GM12875 (cell line): ENCODE data around the gene PTPRN.
"Not testable (repeated sequence)": the region's sequence is repeated elsewhere in the genome, so short reads cannot be mapped to it uniquely, and the experiment has no call there.

Experiments
- H3K4me3 ChIP-seq: one replicate; pipeline ENCODE4 v1.5.1; 2011; ENCODE audit warnings: low read depth, low read length, control low read depth
- TF ChIP-seq, protein P1 (sequence below): IDR thresholded peaks from 2 replicates; pipeline ENCODE4 v1.5.1; 2011; ENCODE audit warnings: low read depth, mild to moderate bottlenecking, control low read depth, inconsistent platforms, low read length, moderate library complexity, borderline replicate concordance; ENCODE audit not compliant: insufficient read depth

Gene PTPRN

DNA sequence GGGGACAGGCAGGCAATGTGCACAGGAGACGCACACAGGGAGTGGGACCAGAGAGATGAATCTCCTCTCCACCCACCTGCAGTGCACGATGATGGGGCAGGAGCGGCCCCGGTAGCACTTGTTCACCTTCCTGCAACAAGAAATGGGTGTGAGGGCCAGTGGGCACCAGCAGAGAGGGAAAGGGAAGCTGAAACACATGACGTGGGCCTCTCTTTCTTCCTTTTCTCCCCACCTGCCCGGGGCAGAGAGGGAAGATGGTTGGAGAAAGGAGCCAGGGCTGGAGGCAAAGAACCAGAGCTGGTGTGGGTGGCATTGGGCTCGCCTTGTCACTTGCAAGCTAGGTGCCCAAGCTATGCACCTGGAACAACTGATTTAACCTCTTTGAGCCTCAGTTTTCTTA lies 17.8 kb downstream of the PTPRN start:
- TF ChIP-seq, protein P1, sequence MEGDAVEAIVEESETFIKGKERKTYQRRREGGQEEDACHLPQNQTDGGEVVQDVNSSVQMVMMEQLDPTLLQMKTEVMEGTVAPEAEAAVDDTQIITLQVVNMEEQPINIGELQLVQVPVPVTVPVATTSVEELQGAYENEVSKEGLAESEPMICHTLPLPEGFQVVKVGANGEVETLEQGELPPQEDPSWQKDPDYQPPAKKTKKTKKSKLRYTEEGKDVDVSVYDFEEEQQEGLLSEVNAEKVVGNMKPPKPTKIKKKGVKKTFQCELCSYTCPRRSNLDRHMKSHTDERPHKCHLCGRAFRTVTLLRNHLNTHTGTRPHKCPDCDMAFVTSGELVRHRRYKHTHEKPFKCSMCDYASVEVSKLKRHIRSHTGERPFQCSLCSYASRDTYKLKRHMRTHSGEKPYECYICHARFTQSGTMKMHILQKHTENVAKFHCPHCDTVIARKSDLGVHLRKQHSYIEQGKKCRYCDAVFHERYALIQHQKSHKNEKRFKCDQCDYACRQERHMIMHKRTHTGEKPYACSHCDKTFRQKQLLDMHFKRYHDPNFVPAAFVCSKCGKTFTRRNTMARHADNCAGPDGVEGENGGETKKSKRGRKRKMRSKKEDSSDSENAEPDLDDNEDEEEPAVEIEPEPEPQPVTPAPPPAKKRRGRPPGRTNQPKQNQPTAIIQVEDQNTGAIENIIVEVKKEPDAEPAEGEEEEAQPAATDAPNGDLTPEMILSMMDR: no peak
- no peak overlapping the region for H3K4me3 ChIP-seq

DNA sequence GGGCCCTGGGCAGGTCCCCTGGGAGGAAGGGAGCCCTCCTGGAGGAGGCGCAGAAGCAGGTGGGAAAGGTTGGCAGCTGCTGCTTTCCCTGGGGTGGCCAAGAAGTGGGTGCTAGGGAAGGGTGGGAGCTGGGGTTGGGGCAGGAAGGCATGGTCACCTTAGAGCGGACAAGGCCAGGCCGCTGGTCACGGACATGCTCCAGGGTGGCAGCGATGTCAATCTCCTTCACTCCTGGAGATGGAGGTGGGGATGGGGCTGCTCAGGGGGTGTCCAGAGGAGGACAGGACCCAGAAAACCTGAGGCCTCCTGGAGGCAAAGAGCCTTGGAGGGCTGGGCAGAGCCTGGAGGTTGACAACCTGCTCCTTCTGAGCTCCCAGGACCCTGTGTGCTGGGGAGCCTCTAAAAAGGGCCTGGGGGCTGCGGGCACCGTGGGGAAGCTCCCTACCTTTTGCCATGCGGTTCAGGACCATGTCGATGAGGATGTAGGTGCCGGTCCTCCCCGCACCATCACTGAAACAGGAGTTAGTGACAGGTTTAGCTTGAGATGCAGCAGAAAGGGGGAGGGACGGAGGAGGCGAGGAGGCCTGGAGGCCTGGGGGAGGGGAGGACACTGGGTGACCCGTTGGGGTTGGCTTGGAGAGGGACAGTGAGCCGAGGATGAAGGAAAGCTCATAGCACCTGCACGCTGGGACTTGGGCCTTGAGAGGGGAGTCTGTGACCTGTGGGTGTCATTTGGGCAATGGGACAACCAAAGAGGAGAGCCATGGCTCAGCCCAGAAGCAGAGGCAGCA lies 18.6 kb downstream of the PTPRN start:
- H3K4me3 ChIP-seq: no peak overlapping the region
- TF ChIP-seq, protein P1: no peak

DNA sequence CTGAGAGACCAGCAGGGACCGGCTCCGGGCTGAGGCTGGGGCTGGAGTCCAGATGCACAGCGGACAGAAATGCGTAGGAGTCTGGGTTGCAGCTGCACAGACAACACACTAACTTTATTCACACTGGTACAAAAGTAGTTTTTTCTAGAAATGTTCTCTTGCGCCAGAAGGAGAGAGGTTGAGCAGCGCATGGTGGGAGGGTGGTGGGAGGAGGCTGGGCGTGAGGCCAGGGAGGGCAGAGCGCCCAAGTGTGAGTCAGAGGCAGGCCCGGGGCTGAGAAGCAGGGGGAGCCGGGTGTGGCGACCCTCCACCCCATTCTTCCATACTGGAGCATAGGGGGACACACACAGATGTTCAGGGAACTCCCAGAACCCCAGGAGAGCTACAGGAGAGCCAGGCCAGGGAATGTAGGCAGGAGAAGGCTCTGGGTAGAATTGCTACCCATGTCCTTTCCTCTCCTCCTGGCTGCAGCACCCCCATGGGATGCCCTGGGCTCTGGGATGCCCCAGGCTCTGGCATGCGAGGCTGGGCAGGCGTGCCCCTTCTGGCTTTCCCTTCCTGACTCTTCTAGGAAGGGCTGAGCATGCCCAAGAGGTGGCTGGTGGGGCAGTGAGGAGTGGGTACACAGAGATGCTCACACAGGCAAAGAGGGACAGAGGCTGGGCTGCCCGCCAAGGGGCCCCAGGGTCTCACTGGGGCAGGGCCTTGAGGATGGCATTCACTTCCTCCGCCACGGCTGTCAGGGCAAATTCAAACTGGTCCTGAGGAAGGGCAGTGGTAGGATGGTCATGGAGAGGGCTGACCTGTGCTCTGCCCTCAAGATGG lies 19.5 kb downstream of the PTPRN start:
- TF ChIP-seq, protein P1: no peak
- no peak overlapping the region for H3K4me3 ChIP-seq

DNA sequence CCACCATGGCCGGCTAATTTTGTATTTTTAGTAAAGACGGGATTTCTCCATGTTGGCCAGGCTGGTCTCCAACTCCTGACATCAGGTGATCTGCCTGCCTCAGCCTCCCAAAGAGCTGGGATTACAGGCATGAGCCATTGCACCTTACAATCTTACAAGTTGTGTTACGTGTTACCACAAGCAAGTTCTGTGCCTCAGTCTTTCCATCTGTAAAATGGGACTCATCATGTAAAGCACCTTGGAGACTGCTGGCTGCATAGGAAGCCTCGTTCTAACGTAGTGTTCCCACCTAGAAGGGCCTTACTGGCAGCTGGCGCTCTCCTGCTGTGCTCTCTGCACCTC lies 20.0 kb downstream of the PTPRN start:
- H3K4me3 ChIP-seq: no peak overlapping the region
- TF ChIP-seq, protein P1: no peak

DNA sequence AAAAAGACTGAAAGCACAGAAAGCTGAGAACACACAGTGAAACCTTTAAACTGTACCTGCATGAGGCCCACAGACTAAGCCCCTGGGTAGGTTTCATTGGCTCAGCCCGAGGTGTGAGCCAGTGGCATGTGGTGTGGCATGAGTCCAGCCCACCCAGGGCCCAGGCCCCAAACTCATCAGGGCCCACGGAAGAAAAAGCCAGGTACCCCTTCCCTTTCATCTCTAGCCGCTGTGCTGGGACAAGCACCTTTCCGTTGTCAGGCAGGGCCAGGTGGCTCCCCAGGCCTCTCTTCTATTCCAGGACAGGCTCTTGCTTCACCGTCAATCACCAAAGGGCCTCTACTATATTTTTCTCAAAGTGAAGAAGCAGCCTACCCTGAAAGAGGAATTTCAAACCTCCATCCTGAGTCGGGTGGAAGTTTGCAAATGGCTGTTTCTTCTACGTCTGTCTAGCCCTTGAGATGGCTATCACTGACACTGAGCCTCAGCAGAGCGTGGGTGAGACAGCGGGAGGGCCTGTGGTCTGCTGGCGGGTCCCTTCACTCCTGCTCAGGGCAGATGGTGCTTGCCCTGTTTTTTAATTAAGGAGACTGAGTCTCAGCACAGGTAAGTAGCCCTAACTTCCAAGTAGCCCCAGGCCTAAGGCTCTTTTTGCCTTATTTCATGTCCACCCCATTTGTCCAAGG lies 21.5 kb downstream of the PTPRN start:
- TF ChIP-seq, protein P1: no peak
- no peak overlapping the region for H3K4me3 ChIP-seq

DNA sequence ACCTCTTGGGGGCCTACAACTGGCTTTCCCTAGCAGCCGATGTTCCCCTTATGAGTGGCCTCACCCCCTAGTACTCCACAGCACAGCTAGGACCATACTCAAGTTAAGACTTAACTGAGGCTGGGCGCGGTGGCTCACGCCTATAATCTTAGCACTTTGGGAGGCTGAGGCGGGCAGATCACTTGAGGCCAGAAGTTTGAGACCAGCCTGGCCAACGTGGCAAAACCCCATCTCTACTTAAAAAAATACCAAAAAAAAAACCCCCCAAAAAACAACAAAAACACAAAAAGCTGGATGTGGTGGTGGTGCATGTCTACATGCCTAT lies 22.1 kb downstream of the PTPRN start:
- not testable (repeated sequence) for H3K4me3 ChIP-seq

DNA sequence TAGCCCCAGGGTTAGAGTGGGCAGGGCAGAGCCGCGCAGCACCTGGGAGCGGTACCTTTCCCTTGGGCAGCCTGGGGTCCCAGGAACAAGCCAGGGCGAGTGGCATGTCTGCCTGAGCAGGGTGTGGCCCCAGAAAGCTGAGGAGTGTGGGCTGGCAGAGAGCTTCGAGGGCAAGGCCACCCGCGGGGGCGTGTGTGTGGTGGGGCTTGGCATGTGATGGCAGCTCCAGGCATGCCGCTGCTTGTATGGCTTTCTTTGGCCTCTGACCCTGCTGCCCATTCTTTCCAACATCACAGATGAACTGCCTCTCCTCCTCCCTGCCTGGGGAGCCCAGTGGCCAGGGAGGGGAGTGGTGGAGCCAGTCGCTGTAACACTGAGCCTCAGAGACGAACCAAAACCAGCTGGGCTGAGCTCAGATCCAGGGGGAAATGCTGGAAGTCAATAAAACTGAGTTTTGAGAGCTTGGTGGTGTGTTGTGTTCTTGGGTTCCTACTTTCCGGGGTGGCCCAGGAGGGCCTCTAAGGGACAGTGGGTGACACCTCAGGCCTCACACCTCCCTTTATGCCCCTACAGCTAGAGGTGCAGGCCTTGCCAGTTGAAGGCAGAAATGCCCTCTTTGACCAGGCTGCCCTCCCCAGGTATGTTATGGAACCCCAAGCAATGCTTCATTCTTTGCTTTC lies 22.6 kb downstream of the PTPRN start:
- TF ChIP-seq, protein P1: no peak
- no peak overlapping the region for H3K4me3 ChIP-seq
